Coronary artery (tissue), 2 donors: ENCODE results near the gene HVCN1.

Source experiments
- DNase-seq: peaks from one replicate; pipeline ENCODE4 v3.0.0-alpha.2; 2017; ENCODE audit warnings: low spot score
- H3K27ac ChIP-seq, 2 donors: fragments of 200-600 bp; sonication (generic); one replicate each; pipeline ENCODE4 v1.5.1; 2016 to 2019
- H3K4me3 ChIP-seq: fragments of 200-600 bp; sonication (generic); 2 replicates; pipeline ENCODE4 v1.5.1; 2016; ENCODE audit warnings: mild to moderate bottlenecking, moderate library complexity
- TF ChIP-seq, protein P1 (sequence below): fragments of 200-600 bp; sonication (generic); IDR thresholded peaks from one replicate; pipeline ENCODE4 v1.5.1; 2019; ENCODE audit warnings: antibody characterized with exemption

The HVCN1 gene

DNA sequence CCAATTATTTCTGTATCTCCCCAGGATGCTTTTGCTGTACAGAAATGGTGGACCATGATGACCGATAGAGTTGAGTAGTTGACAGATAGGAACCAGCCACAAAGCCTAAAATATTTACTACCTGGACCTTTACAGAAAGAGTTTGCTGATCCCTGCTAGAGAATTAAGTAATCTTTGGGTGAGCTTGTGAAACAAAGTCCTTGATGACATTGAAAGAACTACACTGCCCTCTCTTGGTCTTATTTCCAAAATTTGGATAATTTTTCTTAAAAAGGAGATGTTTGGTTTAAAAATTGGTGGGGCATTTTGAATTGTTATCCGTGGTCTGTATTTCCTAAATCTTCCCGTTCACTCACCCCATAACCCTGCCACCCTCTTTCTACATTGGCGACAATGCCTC lies 88.7 kb downstream of the HVCN1 start:
- Histone ChIP-seq H3K27ac (no peak overlapping the region), H3K4me3 (no peak overlapping the region)
- TF ChIP-seq, protein P1, sequence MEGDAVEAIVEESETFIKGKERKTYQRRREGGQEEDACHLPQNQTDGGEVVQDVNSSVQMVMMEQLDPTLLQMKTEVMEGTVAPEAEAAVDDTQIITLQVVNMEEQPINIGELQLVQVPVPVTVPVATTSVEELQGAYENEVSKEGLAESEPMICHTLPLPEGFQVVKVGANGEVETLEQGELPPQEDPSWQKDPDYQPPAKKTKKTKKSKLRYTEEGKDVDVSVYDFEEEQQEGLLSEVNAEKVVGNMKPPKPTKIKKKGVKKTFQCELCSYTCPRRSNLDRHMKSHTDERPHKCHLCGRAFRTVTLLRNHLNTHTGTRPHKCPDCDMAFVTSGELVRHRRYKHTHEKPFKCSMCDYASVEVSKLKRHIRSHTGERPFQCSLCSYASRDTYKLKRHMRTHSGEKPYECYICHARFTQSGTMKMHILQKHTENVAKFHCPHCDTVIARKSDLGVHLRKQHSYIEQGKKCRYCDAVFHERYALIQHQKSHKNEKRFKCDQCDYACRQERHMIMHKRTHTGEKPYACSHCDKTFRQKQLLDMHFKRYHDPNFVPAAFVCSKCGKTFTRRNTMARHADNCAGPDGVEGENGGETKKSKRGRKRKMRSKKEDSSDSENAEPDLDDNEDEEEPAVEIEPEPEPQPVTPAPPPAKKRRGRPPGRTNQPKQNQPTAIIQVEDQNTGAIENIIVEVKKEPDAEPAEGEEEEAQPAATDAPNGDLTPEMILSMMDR, result no peak
- DNase-seq, result no peak

DNA sequence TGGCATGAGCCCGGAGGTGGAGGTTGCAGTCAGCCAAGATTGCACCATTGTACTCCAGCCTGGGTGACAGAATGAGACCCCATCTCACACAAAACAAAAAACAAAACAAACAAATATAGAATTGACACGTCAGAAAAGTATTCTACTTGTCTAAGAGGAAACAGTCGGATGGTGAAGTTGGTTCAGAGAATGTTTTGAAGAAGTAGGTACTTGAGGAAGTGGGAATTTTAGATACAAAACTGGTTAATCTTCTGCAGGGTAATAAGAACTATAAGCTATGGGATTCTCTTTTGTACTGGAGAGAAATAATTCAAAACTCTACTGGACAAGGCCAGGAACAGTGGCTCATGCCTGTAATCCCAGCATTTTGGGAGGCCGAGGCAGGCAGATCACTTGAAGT lies 89.6 kb downstream of the HVCN1 start:
- TF ChIP-seq, protein P1, result no peak
- Histone ChIP-seq H3K4me3 (no peak overlapping the region), H3K27ac (no peak overlapping the region)
- DNase-seq, result no peak
